GM12872 (cell line): Measurements from ENCODE around the gene PRRT1.

Experiments used
- CTCF ChIP-seq: IDR thresholded peaks from 3 replicates; pipeline ENCODE4 v1.5.1; 2011; ENCODE audit warnings: low read depth, mild to moderate bottlenecking, low read length, moderate library complexity; ENCODE audit not compliant: insufficient read depth

Gene PRRT1

DNA sequence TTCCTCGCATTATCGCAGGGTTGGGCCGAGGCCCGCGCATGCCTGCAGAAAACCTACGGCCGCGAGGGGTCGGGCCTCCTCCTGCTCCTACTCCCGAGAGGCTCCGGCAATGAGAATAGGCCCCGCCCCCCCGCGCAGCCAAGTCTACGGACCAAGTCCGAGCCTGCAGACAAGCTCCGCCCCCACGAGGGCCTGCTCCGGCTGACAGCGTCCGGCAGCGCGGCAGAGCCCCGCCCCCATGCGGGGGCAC is 43.8 kb upstream of the PRRT1 start:
- TF ChIP-seq CTCF: peak; percentile 39; the same call in 2 of the 3 replicates

- TF ChIP-seq CTCF: peak; percentile 67
Measured at GRCh38 chr6:32194825-32195651, 43.3 kb upstream of the PRRT1 start.

DNA sequence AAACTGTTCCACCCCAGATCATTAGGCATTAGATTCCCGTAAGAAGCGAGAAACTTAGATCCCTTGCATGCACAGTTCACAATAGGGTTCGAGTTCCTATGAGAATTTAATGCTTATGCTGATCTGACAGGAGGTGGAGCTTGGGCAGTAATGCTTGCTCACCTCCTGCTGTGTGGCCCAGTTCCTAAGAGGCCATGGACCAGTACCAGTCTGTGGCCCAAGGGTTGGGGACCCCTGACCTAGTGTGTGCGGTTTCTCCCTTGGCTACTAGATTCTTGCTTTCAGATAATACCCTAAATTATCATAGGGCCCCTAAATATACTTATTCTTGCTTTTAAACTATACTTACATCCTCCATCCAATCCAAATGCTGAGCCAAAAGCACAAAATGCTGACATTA is 42.6 kb upstream of the PRRT1 start:
- no peak for TF ChIP-seq CTCF

DNA sequence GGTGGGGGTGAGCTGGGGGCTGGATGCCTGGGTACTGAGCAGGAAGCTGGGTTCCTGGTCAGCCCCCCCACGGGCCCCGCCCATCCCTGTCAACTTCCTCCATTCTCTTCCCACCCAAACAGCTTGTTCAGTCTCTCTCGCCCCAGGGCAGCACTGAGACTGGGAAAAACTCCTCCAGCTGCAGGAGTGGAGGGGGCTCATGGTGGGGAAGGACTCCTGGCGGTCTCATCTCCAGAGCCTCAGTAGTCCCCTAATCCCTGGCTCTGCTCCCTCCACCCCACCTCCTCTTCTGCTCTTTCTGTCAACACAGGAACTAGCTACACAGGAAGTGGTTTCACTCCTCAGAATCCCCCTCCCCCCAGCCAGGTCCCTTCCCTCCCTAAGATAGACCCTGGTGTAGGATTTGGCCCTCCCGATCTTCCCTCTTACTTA is 40.9 kb upstream of the PRRT1 start, which contains the start of gene GPSM3:
GPSM3 (minus strand) TSS at position 36 of the 432 bp plus-strand sequence. CDS start 130 bp downstream, outside the sequence.
- TF ChIP-seq CTCF: no peak

DNA sequence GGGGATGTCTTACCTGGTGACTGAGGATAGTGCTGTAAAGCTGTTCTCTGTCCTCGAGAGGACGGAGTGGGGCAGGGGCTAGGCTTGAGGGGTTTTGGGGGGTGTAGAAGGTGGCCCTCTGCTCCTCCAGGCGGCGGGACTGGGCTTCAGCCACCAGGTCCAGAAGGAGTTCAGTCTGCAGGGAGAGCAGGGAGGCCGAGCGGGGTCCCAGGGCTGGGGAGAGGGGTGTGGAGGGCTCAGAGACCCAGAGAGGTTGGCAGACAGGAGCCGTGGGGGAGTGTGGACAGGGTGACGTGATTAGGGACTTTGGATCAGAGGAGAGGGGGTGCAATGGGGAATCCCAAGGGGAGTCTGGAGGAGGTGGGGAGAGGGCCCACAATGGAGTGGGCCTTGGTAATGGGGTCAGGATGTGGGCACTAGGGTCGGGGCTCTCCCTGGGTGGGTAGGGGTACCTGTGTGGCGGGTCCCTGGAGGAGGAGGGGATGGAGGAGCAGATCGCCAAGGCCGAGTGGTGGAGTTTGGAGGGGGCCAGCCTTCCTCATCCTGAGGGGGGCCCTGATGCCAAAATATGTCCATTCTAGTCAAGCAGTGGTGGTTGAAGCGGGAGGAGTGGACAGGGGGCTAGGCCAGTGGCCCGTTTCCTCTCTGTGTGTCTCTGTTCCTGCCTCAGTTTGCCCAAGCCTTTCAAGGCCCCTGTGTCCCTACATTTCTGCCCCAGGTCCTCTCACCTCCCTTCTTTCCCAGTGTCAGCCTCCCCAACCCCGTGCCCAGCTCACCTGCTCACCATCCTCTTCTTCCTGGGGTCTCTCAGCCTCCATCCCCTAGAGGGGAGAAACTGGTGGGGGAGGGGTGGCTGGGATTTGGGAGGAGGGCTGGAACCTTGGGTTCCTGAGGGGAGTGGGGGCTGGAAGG is 40.2 kb upstream of the PRRT1 start:
- no peak for TF ChIP-seq CTCF

DNA sequence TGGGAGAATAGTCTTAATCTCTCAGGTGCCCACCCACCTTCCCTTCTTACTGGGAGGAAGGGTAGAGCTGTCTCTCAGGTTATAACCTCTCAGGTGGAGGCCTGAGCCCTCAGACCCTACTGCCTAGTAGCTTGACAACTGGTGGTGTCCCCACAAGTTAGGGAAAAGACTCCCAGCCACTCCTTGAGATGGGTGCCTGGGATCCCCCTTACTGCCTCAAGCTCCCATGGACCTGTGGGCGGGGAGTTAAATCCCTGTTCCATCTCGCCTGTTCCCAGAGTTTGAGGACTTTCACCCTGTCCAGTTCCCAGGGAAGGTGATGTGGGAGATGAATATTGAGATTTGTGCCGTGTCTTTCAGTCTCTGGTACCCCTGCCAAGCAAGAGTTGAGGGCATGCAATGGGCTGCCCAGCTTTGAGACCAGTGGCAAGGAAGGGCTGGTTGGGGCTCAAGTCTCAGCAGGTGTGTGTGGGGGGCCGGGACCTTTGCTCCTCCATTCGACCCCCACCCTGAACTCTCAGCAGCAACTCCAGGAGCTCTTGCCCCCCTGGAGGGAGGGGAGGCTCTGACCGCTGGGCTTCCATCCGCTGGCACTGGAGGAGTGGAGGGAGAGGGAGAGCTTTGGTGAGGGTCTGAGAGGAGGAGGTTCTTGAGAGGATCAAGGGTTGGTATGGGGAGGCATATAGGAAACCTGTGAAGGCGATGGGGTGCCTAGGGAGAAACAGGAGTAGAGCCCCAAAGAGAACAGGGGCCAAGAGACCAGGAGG is 39.4 kb upstream of the PRRT1 start:
- TF ChIP-seq CTCF: no peak
